ENCODE data around the gene ANXA4.
"Not testable (repeated sequence)": the region's sequence is repeated elsewhere in the genome, so short reads cannot be mapped to it uniquely, and the experiment has no call there.

Gene ANXA4

DNA sequence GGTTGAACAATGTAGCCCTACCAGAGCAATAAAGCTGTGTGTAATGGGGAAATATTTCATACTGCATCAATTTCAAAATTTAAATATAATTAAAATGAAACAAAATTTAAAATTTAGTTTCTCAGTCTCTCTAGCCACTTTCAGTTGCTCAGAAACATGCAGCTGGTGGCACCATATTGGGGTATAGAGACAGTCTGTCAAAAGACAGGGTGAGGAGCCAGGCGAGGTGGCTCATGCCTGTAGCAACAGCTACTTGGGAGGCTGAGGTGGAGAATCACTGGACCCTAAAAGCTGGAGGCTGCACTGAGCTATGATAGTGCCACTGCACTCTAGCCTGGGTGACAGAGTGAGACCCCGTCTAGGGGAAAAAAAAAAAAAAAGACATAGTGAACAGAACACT, 20.1 kb downstream of the ANXA4 start:
- DNase-seq = no peak

DNA sequence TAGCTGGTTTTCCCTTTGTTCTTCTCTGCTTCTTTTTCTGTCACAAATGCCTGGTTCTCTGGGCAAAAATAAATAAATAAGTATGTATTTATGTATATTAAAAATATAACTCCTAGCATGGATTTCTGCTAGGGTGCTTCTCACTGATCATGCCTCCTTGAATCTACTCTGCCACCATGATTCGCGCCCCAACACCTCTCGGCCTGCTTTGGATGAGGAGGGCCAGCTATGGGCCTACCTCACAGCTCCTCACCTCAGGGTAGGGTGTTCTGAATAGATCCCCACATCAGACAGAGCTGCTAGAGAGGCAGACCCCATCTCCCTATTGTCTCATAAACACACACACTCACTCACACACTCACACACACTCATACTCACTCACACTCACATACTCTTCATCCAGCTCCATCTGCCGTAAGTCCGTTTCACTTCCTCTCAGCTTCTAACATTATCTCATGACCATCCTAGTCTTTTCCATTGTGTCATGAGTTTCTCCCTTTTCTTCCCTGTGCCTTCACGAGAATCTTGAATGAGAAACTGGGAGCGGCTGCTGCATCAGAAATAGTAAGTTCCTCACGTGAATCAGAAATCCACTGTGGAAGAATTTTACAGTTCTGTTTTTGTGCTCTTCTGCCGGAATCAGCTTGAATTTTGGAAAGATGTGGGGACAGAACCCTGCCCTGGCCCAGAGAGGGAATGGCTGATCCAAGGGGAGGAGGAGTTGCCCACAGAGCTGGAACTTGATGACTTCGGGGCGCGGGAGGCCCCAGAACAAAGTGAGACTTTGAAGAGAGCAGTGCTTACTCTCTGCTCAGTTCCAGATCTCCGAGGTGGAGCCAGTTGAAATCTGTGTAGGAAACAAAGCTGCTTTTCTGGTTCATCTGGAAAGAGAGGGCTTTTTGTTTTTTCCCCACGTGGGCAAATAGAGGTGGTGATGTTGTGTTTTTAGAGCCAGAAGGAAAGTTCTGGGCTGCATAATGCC, 20.9 kb downstream of the ANXA4 start:
- DNase-seq = no peak

DNA sequence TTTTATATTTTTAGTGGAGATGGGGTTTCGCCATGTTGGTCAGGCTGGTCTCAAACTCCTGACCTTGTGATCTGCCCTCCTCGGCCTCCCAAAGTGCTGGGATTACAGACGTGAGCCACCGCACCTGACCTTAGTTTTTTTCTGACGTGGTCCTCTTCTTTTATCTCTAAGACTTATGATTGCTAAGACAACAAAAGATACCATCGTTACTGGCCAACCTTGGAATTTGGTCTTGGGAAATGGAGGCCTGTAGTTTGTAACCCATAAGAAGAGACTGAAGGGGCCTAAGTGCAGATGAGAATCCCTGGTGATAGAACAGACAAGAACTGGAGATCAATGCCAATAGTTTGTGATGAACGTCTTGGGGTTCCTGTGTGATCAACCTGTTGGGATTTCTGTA, 21.9 kb downstream of the ANXA4 start:
- DNase-seq = not testable (repeated sequence)

DNA sequence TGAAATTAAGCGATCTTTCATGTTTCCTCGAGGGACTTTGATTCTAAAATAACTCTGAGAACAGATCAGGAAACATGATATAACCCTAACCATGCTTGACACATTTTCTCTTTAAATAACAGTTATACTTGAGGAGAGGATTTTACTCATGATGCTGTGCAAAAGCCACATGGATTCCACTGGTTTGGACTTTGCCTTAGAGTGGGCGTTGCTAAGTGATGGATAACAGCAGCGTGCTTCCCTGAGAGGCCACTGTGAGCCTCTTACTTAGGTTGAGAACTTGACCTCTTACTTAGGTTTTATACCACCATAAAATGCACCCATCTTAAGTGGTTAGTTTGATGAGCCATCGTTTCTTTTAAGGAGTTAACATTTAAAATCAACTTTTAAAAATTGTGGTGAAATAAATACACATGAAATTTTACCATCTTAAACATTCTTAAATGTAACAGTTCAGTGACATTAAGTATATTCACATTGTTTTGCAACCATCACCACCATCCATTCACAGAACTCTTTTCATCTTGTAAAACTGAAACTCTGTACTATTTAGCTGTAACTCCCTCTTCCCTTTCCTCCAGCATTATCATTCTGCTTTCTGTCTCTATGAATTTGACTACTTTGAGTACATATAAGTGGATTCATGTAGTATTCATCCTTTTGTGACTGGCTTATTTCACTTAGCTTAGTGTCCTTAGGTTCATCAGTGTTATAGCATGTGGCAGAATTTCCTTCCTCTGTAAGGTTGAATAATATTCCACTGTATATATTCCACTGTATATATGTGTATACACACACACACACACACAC, 22.6 kb downstream of the ANXA4 start:
- no peak for DNase-seq

DNA sequence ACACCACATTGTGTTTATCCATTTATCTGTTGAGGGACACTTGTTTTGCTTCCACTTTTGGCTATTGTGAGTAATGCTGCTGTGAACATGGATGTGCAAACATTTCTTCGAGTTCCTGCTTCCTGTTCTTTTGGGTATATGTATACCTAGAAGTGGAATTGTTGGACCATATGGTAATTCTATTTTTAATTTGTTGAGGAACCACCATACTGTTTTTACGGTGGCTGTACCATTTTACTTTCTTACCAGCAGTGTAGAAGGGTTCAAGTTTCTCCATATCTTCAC, 23.1 kb downstream of the ANXA4 start:
- no peak for DNase-seq

DNA sequence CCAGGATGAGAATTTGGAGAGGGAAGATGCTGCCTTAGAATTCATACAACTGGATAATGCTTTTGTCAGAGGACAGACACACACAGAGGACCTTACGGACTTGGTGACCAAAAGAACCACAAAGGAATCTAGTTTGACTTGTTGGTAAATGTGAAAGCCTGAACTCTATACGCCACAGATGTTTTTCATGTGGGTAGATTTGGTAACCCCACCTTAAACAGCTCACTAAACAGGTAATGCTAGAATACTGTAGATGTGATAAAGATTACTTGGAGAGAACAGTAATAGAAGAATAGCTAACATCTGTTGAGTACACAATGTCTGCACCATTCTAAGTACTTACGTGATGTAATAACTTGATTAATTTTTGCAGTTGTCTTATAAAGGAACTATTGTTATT, 24.1 kb downstream of the ANXA4 start:
- no peak for DNase-seq

DNA sequence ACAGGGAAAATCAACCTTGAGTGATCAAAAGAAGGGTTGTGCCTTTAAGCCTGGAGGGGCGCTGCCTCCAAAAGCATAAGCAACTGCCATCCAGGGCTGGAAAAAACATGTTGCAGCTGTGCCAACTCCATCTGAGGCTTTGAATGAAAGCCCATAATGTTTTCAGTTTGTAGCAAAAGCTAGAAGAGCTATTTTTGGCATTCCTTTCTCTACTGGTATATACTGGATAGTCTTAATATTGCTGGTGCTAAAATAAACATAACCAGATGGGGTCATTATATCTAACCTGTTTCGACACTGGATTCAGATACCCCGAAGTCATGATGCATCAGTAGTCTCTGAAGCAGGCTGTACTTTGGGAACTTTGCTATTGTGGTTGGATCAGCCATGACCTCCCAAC, 25.1 kb downstream of the ANXA4 start:
- DNase-seq = no peak

DNA sequence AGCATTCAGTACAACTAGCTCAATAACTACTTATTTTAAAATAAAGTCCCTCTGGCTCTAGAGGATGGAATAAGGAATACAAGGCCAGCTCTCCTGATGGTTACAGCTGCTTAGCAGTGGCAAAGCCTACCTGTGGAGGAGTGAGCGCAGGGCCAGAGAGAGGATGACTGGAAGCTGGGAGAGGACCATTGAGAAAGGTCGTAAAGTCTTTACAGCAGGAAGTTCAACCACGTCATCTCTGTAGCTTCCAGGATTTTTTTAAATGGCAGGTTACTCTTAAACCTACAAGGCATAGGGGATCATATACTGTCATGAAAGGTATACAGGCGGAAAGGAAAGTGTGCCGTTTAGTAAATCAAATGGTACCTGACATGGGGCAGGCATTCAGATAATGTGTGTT, 26.3 kb downstream of the ANXA4 start:
- no peak for DNase-seq

DNA sequence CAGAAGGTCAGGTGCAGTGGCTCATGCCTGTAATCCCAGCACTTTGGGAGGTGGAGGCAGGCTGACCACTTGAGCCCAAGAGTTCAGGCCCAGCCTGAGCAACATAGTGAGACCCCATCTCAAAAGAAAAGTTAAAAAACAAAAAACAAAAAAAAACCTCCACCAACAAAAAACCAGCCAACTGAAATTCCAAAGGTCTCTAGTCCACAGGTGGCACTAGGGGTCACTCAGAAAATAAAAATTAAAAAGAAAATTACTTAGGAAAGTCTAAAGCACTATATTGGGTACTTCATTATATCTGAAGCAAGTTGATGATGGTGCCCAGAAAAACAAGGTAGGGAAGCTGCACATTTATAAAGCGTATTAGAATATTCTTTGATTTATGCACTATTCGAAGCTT, 26.9 kb downstream of the ANXA4 start:
- no peak for DNase-seq

DNA sequence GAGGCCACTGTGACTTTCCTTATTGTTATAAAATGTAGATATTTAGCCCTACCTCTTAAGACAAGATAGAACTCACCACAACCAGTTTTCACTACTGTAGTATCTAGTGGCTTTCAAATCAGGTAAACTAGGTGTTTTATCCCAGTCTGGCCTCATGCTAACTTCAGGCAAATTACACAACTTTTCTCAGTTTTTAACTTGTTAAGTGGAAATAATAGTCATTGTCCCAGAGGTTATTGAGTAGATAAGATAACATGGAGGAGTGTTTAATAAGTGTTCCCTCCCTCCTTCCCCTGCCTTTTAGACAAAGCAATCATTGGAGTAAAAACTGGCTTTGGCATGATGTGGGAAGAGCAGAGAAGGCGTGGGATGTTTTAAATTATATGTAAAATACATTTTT, 27.3 kb downstream of the ANXA4 start:
- DNase-seq = no peak

DNA sequence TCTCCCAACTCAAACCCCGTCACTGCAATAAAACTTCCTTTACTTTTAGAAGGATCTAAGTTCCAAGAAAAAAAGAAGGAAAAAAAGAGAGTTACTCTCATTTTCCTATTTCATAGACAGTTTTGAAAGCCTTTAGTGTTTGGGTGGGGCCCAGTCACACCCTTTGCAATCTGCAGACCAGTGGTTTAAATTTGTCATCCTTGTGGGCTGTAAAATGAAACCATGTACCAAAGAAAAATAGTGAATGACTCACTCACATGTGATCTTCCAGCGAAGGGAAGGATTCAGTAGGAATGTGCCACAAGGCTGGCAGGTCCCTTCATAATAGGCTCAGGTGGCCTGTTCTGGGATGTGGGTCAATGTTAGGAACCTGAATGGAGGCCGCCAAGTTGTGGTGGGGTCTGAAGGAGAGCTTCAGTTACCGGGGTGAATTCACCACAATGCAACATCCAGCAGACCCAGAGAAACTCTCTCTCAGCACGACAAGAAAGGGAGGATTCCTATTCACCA, 28.3 kb downstream of the ANXA4 start:
- DNase-seq = peak; percentile 78

DNA sequence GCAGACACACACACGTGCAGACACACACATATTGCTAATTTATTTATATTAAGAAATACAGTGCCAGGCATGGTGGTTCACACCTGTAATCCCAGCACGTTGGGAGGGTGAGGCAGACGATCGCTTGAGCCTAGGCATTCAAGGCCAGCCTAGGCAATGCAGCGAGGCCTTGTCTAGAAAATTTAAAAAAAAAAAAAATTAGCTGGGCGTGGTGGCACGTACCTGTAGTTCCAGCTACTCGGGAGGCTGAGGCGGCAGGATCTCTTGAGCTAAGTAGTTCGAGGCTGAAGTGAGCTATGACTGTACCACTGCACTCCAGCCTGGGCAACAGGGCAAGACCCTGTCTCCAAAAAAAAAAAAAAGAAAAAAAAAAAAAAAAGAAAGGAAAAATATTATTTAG, 28.8 kb downstream of the ANXA4 start:
- no peak for DNase-seq

DNA sequence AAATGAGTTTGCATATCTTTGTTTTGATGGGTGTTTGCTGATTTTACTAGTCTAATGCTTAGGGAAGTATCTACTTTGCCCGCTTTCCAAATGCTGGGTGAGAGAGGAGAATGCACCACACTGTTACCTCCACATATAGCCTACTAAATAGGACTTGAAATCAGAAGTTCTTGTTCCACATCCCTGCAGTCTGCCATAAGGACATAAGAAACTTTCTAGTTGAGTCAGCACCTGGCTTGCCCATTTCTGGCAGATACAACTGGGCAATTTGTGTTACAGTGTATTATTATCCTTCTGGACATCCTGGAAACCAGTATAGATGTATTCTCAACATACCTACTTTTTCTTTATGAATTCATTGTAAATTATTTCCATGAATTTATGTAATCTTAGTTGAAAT, 29.5 kb downstream of the ANXA4 start:
- DNase-seq = no peak

DNA sequence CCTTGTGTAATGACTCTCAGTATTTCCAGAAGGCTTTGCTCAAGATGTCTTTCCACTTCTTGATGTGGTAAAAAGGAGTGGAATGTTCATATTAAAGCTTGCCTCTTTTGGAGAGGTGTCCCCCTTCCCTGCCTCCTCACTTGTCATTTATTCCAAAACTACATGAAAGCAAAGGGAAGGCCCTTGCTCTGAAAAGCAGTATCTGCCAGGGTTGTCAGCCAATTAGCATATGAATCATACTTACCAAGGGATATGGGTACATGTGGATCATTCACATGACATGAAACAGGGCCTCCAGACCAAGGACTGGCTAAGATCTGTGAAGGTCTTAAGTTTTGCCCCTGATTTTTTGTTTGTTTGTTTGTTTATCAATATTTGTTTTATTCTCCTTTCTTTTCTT, 31.3 kb downstream of the ANXA4 start:
- no peak for DNase-seq

DNA sequence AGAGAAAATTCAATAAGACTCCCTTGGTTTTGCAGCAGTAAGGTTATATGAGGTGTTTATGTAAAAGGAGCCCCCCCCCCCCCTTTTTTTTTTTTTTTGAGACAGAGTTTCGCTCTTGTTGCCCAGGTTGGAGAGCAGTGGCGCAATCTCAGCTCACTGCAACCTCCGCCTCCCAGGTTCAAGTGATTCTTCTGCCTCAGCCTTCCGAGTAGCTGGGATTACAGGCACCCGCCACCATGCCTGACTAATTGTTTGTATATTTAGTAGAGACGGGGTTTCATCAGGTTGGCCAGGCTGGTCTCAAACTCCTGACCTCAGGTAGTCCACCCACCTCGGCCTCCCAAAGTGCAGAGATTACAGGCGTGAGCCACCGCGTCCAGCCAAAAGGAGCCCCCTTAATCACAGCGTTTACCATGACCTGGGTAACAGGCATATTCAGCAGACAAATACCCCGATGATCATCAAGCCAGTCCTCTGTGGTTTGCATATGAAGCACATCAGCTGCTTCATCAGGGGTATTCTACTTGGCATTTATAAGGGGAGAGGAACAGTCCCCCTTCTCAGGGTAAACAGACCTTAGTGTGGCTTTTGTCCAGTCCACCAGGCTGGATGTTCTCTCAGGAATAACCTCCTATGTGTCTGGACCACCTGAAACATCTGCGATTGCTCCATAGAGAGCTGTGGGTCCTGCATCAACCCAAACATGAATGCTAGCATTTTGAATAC, 32.5 kb downstream of the ANXA4 start:
- DNase-seq = not testable (repeated sequence)

DNA sequence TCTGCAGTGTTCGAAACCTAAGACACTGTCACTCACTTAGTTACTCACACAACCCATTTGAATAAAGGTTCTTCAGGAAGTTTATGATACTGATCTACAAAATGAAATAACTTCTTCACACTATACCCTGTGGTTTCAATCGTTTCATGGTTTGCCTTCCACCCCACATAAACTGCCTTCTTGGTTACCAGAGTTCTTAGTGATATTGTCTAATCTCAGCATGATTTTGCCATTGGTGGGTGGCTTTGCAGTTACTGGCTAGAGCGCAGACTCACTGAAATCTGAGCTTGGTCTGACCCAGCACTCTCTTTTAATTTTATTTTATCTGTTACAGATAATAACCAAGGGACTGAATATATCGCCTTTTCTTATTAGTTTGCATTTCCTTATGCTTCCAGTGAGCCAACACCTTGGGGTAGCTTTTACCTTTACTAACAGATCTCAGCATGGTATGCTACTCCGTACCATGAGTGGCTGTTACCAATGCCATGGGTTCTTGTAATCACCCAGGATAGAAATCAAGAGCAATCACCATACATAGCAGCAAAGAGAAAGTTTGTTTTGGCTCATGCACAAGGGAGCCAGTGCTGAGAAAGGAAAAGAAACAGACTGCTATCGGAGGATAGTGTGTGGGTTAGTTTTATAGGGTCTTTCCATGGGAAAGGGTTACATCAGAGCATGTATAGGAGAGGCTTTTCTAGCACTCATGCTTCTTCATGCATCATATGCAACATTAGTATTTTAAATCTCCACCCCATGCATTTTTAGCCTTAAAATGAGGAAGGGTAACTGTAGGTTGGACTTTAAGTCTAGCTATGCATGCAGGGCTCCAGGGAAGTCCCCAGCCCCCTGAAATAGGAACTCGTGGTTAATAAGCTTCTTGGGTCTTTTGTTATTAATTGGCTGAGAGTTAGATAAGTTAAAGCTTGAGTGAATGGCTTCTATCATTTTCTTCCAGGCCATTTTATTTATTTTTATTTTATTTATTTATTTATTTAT, 33.3 kb downstream of the ANXA4 start:
- DNase-seq = no peak

DNA sequence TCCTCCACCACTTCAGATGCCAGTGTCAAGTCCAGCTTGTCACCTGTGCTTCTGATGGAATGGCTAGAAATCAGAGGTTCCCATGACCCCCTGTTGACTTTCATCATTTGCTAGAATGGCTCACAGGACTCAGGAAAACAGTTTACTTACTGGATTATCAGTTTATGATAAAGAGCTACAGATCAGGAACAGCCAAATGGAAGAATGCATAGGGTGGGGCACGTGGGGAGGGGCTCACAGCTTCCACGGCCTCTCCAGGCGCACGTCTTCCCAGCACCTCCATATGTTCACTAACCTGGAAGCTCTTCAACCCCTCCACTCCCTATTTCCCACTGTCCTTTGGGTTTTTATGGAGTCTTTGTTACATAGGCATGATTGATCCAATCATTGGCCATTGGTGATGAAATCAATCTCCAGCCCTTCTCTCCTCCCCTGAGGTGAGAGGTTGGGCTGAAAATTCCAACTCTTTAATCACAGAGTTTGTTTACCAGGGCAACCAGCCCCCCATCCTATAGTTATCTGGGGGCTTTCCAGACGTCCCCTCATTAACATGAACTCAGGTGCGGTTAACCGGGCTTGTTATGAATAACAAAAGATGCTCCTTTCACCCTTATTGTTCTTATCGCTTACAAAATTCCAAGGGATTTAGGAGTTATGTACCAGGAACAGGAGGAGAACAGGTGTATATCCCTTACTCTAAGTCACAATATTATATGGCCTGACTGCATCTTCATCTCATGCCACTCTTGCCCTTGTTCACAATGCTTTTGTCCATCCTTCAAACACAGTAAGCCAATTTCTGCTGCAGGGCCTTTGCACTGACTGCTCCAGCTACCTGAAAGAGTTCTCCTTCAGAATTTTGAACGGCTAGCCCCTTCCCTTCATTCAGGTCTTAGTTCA, 35.2 kb downstream of the ANXA4 start:
- no peak for DNase-seq

DNA sequence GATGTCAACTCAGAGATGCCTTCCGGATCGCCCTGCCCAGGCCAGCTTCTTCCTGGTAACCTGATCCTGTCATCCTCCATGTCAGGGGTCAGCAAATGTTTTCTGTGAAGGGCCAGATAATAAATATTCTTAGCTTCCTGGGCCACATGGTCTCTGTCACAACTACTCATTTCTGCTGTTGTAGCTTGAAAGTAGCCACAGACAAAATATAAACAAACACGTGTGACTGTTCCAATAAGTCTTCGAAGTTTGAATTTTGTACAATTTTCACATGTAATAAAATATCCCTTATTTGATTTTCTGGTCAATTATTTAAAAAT, 35.8 kb downstream of the ANXA4 start:
- no peak for DNase-seq

DNA sequence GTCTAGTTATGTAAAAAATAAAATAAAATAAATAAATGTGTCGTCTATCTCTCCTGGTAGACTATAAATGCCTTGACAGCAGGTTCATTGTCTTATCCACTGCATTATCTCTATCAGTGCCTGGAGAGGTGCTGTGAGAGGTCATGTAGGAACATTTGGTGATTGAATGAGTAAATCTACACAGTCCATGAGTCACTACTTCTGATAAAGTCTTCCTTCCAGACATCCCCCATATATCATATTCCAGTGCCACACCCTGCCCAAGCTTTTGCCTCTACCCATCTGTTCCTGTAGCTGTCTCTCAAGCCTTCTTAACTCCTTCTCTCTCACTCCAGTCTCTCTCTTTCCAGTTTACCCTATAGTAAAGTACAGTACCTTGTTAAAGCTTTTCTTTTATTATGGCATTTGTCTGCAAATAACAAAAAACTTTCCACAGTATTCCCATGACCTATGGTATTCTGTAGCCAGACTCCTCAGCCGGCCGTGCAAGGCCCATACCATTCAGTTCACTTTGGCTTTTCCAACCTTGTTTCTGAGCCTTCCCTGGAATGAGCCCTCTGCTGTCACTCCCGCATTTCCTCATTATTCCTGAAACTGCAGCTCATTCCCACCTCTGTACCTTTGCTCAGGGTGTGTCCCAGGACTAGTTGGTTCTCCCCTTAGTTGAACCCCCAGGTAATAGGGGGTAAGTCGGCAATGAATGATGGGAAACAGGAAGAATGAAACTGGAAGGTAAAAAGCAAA, 37.5 kb downstream of the ANXA4 start:
- peak; percentile 35 for DNase-seq

DNA sequence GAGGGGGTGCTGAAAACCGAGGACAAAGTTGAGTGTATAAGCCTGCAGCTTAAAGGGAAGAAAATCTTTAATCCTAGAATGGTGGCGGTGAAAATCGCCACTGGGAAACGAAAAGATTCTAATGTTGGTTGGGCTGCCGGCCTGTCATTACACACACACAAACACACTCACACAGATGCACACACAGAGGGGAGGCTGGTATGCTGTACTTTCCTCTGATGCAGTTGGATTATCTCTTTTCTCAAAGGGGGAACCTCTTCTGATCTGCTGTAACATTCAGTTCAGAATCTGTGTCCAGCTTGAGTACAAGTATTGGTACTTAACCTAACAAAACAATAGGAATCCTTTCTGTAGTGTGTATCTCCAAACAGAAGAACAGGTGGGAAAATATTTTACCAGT, 39.0 kb downstream of the ANXA4 start:
- DNase-seq = no peak

Measured in hematopoietic multipotent progenitor cell treated with erythropoietin and hydrocortisone succinate and interleukin-3 and kit ligand, for 8 days (in vitro differentiated cells).